GM20431 (cell line): ENCODE results near the gene VTI1A.
"Not testable (repeated sequence)": the region's sequence is repeated elsewhere in the genome, so short reads cannot be mapped to it uniquely, and the experiment has no call there.

Experiments
- in situ Hi-C: fragments of 300-500 bp; cut with MseI, MboI; formaldehyde crosslinking; loops from one replicate; pipeline ENCODE4 v1.15.0; 2020; ENCODE audit warnings: low sequenced_read_pairs; ENCODE audit not compliant: unreplicated experiment

The VTI1A gene

DNA sequence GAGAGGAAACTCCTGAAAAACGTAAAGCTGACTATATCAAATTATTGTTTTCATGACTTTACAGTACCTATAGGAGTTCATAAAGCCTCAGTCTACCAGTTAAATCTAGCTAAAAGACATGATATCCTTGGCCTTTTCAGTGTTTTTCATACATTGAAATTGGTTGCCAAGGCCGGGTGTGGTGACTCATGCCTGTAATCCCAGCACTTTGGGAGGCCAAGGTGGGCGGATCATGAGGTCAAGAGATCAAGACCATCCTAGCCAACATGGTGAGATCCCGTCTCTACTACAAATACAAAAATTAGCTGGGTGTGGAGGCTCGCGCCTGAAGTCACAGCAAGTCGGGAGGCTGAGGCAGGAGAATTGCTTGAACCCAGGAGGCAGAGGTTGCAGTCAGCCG lies 53.0 kb downstream of the VTI1A start:
- in situ Hi-C loops: not testable (repeated sequence)

- in situ Hi-C loops: no loop called here
Measured at GRCh38 chr10:112502536-112502935, 55.5 kb downstream of the VTI1A start.

DNA sequence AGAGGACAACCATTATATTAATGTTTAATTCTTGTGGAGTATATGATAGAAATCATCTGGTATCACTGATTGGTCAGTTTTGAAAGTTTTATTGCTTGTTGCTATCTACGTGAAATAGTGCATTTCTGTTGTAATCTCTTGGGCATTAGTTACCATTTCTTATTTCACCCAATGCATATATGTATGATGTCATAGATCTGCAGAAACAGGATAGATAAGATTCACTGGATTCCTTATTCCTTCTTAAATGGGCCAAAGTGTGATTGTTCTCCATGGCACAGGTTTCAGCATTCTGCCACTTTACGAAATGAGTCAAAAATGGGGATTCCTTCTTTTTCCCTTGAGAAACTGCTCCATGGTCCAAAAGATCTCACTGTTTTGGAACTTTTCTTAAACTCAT lies 56.6 kb downstream of the VTI1A start:
- in situ Hi-C loops: no loop called here

DNA sequence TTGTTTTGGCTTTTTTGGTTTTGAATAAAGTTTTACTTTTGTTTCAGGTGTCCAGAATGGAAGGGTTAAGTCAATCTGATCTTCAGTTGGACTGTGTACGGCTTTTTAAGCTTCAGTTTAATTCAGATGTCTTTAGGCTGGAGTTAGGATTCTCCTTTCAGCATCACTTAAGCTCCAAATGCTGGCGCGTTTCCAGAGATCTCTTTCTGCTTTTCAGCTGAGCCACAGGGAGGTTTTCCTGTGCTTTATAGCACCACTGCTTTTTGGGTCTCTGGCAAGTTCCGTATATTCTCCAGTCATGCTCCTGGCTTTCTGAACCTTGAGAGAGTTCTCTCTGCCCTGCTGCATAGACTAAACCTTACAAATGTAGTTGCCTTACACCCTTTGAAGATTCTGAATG lies 60.0 kb downstream of the VTI1A start:
- in situ Hi-C loops: no loop called here

GRCh38 chr10:112507988-112508387 lies 61.0 kb downstream of the VTI1A start:
- in situ Hi-C loops: no loop called here

DNA sequence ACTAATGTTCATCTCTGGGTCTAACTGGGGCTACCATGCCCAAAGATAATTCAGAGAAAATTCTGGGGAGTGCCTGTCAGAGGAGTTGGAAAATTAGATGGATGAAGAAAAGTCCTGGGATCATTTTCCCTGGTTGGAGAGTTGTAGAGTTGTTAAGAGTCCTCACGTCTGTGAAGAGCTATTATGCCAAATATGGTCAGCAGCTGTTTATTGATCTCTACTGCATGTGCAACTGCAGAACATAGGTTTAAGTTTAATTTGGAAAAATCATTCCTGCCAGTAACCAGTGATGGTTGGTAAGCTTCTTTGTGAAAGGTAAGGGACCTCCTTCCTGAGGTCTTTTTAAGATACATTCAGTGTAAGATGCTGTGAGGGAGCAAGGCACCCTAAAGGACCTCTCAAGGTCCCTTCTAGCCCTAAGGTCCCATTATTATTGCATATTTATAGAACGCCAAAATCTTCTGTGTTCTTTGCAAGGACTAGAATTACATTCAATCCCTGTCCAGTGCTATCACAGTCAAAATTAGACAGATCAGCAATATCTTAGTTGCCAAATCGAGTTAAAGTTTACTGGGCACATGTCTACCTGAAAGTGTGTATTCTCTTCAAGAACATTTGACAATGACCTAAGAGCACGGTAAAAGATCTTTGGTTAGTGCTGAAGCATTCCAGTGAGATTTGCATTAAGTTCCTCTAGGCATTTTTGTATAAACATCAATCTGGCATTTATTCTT lies 62.7 kb downstream of the VTI1A start:
- in situ Hi-C loops: no loop called here

DNA sequence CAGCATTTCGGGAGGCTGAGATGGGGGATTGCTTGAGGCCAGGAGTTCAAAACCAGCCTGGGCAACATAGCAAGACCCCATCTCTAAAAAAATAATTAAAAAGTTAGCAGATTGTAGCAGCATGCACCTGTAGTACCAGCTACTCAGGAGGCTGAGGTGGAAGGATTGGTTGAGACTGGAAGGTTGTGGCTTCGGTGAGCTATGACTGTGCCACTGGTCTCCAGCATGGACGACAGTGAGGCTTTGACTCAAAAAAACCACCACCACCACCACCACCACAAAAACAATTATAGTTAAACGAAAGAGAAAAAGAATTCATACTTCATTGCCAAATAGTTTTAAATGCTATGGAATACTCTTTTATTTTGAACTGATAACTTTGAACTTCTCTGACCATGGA lies 63.4 kb downstream of the VTI1A start:
- in situ Hi-C loops: no loop called here

GRCh38 chr10:112512294-112512693 lies 65.3 kb downstream of the VTI1A start:
- in situ Hi-C loops: no loop called here

DNA sequence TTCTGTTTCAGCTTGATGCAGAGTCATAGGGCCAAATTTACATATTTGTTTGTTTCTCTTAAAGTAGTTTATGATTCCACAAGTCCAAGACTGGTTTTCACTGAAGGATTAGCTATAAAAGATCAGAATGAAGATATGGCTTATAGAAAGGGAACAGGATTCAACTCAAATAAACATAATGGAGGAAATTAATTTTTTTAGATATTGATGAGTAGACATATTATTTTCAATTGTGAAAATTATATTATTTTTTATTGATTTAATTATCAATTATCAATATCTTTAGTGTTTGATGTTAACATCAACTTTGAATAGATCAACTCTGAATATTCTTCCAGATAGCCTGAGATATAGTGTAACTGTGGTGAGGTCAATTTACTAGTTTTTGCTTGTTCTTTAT lies 68.1 kb downstream of the VTI1A start:
- in situ Hi-C loops: no loop called here

DNA sequence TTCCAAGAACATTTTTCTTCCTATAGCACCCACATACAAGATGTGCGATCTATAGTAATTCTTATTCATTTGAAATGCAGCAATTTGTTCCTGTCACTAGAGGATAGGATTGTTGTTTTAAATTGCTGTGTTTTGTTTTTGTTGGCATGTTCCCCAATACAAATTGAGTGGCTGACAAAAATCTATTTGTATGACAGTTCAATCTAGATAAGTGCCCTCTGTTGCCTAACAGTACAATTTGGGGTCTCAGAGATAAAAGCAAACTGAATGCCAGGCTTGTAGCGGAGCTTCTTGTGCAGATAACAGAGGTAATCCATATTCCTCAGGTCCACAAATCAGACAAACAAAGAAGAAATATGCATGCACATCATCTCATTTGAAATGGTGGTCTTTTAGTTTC lies 68.8 kb downstream of the VTI1A start:
- in situ Hi-C loops: no loop called here

GRCh38 chr10:112517451-112517862 lies 70.4 kb downstream of the VTI1A start:
- in situ Hi-C loops: no loop called here

DNA sequence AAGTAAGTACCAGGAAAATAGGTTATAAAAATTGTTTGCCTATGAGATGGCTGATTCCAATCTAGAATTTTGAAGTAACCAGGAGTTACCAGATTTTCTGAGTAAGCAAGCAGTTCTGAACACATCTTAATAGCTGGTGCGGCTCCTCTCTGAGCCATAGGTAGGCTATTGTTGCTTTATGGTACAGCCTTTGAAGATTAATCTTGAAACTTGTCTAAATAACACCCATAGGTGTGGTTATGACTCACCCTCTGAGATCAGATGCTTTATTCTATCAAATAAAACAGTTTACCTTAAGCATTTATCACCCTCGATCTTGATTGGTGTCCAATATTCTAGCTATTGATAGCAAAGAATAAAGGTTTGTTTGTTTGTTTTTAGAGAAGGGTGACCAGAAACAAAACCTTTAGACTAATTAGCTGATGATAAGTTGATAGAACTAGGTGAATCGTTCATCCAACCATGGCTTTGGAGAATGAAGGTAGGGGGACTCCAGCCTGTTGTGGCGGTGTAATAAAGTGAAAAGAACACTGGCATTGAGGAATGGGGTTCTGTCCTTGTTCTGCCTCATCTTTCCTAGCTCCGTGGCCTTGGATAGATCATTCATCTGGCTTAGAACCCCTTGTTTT lies 72.2 kb downstream of the VTI1A start:
- in situ Hi-C loops: no loop called here

DNA sequence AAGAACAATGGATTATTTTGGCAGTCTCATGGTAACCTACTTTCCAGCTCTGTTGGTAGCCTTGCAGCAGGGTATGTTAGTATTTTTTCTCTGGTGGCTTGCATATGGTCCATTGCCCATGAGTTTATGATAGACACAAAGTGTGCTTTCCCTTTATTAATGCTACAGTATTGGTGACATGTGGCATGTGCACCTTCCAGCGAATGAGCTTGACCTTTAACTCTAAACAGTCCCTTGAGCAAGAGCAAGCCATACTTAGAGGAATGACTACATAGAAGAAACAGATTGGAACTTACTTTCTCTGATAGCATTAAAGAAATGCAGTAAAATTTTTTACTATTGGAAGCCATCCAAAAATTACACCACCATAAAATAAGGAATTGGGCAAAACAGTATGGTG lies 73.9 kb downstream of the VTI1A start:
- in situ Hi-C loops: no loop called here

DNA sequence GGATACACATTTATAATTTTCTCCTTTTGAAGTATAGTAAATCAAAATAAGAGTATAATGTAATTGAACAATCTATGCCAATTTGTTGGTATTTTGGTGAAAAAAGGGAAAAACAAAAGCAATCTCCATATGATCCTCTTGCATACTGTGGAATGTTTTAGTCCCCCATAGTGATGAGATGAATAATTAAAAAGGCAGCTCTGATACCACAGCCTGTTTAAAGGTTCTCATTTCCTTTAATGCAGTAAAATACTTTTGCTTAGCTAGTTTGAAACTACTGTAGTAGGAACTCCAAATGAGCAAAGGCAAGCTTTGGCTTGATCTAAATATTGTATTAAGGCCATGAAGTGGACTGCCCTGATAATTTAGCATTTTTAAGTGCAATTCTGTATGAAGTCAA lies 77.6 kb downstream of the VTI1A start:
- in situ Hi-C loops: no loop called here

DNA sequence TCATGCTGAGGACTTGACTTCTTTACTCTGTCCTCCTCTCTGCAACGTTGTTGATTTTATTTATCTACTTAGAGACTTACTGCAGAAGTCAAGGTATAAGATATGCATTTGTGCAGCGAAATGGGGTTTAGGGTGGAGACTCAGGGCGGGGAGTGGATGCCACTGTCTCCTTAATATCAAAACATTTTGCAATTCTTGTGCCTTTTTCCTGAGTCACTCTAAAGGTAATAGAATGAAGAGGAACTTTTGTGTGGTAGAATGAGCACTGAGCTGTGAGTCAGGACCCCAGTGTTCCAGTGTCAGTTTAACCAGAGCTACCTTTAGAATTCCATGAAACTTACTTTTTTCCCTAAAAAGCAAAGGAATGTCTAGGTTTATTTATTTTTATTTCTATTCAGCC lies 78.2 kb downstream of the VTI1A start:
- in situ Hi-C loops: no loop called here

DNA sequence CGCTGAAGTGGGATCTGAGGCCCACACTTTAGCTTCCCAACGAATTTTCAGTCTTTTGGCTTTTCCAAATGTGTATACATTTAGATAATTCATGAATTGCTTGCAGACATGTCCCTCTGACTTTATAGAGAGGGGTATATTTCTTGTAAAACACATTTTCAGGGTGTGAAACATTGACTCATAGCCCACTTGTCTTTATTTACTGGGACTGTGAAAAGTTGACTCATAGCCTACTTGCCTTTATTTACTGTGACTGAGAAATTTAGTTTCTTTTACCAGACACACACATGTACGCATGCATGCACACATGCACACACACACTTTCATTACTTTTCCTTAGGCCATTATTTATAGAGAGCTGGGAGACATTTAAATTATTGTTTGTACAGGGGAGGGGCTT lies 79.1 kb downstream of the VTI1A start:
- in situ Hi-C loops: no loop called here

- in situ Hi-C loops: no loop called here
Measured at GRCh38 chr10:112526906-112527305, 79.9 kb downstream of the VTI1A start.

DNA sequence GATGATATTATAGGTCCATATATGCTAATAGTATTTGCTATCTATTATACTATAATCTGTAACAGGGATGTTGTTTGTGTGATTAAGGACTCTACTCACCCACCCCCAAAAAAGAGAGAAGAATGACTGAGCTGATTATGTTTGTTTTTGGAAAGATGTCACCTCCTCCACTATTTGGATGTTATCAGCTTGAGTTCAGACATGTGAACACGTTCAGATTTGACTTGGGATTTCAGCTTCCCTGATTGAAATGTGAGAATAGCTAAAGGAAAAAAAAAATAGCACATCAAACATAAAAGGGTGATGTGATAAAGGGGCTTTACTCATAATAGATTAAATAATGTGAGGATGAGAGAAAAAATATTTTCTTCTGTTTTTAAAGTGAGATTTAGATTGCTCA lies 81.2 kb downstream of the VTI1A start:
- in situ Hi-C loops: no loop called here

- in situ Hi-C loops: no loop called here
Measured at GRCh38 chr10:112531421-112531820, 84.4 kb downstream of the VTI1A start.

- in situ Hi-C loops: no loop called here
Measured at GRCh38 chr10:112532189-112532588, 85.2 kb downstream of the VTI1A start.

GRCh38 chr10:112532956-112533355 lies 85.9 kb downstream of the VTI1A start:
- in situ Hi-C loops: no loop called here

- in situ Hi-C loops: no loop called here
Measured at GRCh38 chr10:112533916-112534315, 86.9 kb downstream of the VTI1A start.
